ENCODE measurements around the gene NAV2. TPM values are rescaled to one million over a fixed set of nuclear protein-coding genes. Genes with fewer than 3 reads are reported as not detected.

The NAV2 gene
- polyA plus RNA-seq, 1 donor from 2014 or later, result 3.0 TPM

- Histone ChIP-seq H3K79me2 (replicated peaks; ENCODE audit: insufficient read depth, low read length) (no peaks in the 10 kb centered on the region), H3K9ac (ENCODE audit: low read length) (no peak overlapping the region), H3K9me2 (ENCODE audit: insufficient read depth, low read length) (no peaks in the 10 kb centered on the region), H2AFZ (ENCODE audit: low read depth, low read length) (no peak overlapping the region), H3K9me3 (ENCODE audit: low read length) (no peaks in the 10 kb centered on the region), H3F3A (ENCODE audit: insufficient read depth, low read length, poor library complexity, severe bottlenecking) (no peaks in the 10 kb centered on the region), H3K27me3 (ENCODE audit: insufficient read depth, low read depth, low read length) (peaks cover 22% of the 10 kb centered on the region), H3K36me3 (ENCODE audit: insufficient read depth, low read length) (no peaks in the 10 kb centered on the region), H3K4me3 (ENCODE audit: low read length) (no peak overlapping the region), H4K20me1 (ENCODE audit: insufficient read depth) (no peaks in the 10 kb centered on the region), H3K4me2 (ENCODE audit: low read length) (no peak overlapping the region), H3K27ac (ENCODE audit: low read length) (no peak overlapping the region)
- TF ChIP-seq EP300 (conservative IDR thresholded peaks at IDR 0.05; ENCODE audit: poor library complexity, severe bottlenecking), result no peak
Observed at GRCh38 chr11:20129665-20130064, 417.0 kb downstream of the NAV2 start.

- H2AFZ ChIP-seq (ENCODE audit: low read depth, low read length), result no peak overlapping the region
- H3K36me3 ChIP-seq (ENCODE audit: insufficient read depth, low read length), result no peaks in the 10 kb centered on the region
Observed at GRCh38 chr11:20131788-20132666, 419.4 kb downstream of the NAV2 start.

More at GRCh38 chr11:20131788-20132666, 419.4 kb downstream of the NAV2 start:
- Histone ChIP-seq H3K27ac (ENCODE audit: low read length) (no peak overlapping the region), H4K20me1 (ENCODE audit: insufficient read depth) (no peaks in the 10 kb centered on the region), H3K27me3 (ENCODE audit: insufficient read depth, low read depth, low read length) (peaks cover 26% of the 10 kb centered on the region), H3K4me2 (ENCODE audit: low read length) (no peak overlapping the region), H3F3A (ENCODE audit: insufficient read depth, low read length, poor library complexity, severe bottlenecking) (no peaks in the 10 kb centered on the region), H3K4me3 (ENCODE audit: low read length) (peak overlapping the region; percentile 52), H3K79me2 (replicated peaks; ENCODE audit: insufficient read depth, low read length) (no peaks in the 10 kb centered on the region), H3K9me2 (ENCODE audit: insufficient read depth, low read length) (no peaks in the 10 kb centered on the region), H3K9ac (ENCODE audit: low read length) (no peak overlapping the region), H3K9me3 (ENCODE audit: low read length) (no peaks in the 10 kb centered on the region)
- TF ChIP-seq CTCF (IDR thresholded peaks at IDR 0.05; ENCODE audit: poor library complexity, severe bottlenecking), result peak; percentile 90
- TF ChIP-seq SMC3 (conservative IDR thresholded peaks at IDR 0.05; ENCODE audit: poor library complexity), result peak; percentile 92
- TF ChIP-seq, protein P1, sequence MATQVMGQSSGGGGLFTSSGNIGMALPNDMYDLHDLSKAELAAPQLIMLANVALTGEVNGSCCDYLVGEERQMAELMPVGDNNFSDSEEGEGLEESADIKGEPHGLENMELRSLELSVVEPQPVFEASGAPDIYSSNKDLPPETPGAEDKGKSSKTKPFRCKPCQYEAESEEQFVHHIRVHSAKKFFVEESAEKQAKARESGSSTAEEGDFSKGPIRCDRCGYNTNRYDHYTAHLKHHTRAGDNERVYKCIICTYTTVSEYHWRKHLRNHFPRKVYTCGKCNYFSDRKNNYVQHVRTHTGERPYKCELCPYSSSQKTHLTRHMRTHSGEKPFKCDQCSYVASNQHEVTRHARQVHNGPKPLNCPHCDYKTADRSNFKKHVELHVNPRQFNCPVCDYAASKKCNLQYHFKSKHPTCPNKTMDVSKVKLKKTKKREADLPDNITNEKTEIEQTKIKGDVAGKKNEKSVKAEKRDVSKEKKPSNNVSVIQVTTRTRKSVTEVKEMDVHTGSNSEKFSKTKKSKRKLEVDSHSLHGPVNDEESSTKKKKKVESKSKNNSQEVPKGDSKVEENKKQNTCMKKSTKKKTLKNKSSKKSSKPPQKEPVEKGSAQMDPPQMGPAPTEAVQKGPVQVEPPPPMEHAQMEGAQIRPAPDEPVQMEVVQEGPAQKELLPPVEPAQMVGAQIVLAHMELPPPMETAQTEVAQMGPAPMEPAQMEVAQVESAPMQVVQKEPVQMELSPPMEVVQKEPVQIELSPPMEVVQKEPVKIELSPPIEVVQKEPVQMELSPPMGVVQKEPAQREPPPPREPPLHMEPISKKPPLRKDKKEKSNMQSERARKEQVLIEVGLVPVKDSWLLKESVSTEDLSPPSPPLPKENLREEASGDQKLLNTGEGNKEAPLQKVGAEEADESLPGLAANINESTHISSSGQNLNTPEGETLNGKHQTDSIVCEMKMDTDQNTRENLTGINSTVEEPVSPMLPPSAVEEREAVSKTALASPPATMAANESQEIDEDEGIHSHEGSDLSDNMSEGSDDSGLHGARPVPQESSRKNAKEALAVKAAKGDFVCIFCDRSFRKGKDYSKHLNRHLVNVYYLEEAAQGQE (IDR thresholded peaks at IDR 0.05; ENCODE audit: borderline replicate concordance), result no peak
- peak; percentile 93 for TF ChIP-seq RAD21 (conservative IDR thresholded peaks at IDR 0.05)

Data from neural cell (in vitro differentiated cells).